Spleen (tissue), 11 donors: ENCODE measurements around the gene PLEKHH1. TPM values are rescaled to one million over a fixed set of nuclear protein-coding genes. Genes with fewer than 3 reads are reported as not detected.
A peak's percentile ranks its signal among the peaks of the same experiment; 100 is the strongest.

Experiments
- DNase-seq: peaks from one replicate; pipeline ENCODE4 v3.0.0-alpha.2; 2020
- H3K27ac ChIP-seq, 8 donors: fragments of 200-600 bp; sonication (generic) in 7 of 8; 1 replicate in 4 of 8; 2 replicates in 4 of 8; pipeline versions ENCODE4 v1.5.0 to v1.8.0; 2016 to 2021; ENCODE audit warnings: inconsistent platforms in 4 of 8, mild to moderate bottlenecking in 4 of 8, moderate library complexity in 1 of 8
- H3K27me3 ChIP-seq, 7 donors: fragments of 200-600 bp; sonication (generic) in 6 of 7; replicated peaks in 1 of 7; 1 replicate in 4 of 7; 2 replicates in 3 of 7; pipeline versions ENCODE4 v1.5.0 to v1.8.0; 2016 to 2021; ENCODE audit warnings: inconsistent platforms in 3 of 7, mild to moderate bottlenecking in 1 of 7
- H3K36me3 ChIP-seq, 6 donors: fragments of 200-600 bp; sonication (generic) in 5 of 6; 1 replicate in 4 of 6; 2 replicates in 2 of 6; pipeline versions ENCODE4 v1.5.0 to v1.8.0; 2016 to 2021; ENCODE audit warnings: inconsistent platforms in 2 of 6
- H3K4me1 ChIP-seq, 6 donors: fragments of 200-600 bp; sonication (generic) in 5 of 6; 1 replicate in 3 of 6; 2 replicates in 3 of 6; pipeline versions ENCODE4 v1.5.0 to v1.8.0; 2016 to 2021; ENCODE audit warnings: inconsistent platforms in 3 of 6
- H3K4me3 ChIP-seq, 8 donors: fragments of 200-600 bp; sonication (generic) in 7 of 8; 1 replicate in 4 of 8; 2 replicates in 4 of 8; pipeline versions ENCODE4 v1.5.0 to v1.8.0; 2016 to 2021; ENCODE audit warnings: inconsistent platforms in 4 of 8, mild to moderate bottlenecking in 4 of 8, moderate library complexity in 2 of 8
- H3K9me3 ChIP-seq, 8 donors: fragments of 200-600 bp; sonication (generic) in 7 of 8; 1 replicate in 4 of 8; 2 replicates in 4 of 8; pipeline versions ENCODE4 v1.5.0 to v1.8.0; 2016 to 2021; ENCODE audit warnings: inconsistent platforms in 4 of 8
- CTCF ChIP-seq, 11 experiments: fragments of 200-600 bp in 7 of 11; fragments of 450-650 bp in 4 of 11; sonication (generic) in 4 of 11; IDR thresholded peaks in 8 of 11; conservative IDR thresholded peaks in 3 of 11; 1 replicate in 7 of 11; 2 replicates in 4 of 11; pipeline versions ENCODE4 v1.4.0 to v1.8.0; 2016 to 2021; ENCODE audit warnings: antibody characterized with exemption in 11 of 11, inconsistent platforms in 4 of 11, mild to moderate bottlenecking in 1 of 11
- POLR2A ChIP-seq, 3 donors: fragments of 450-650 bp; IDR thresholded peaks; one replicate each; pipeline ENCODE4 v1.5.1; 2017; ENCODE audit warnings: antibody characterized with exemption in 3 of 3, mild to moderate bottlenecking in 1 of 3
- POLR2AphosphoS5 ChIP-seq, 3 donors: sonication (generic); formaldehyde crosslinking; IDR thresholded peaks; one replicate each; pipeline ENCODE4 v1.5.1; 2017; ENCODE audit warnings: antibody characterized with exemption in 3 of 3
- WGBS, 5 donors: extraction: QIAGEN DNeasy Blood & Tissue Kit in 3 of 5; methylation state at CpG; one replicate each; pipeline versions ENCODE4 v1.1.5 to v1.1.7; 2013 to 2018; 5-methylcytosine and 5-hydroxymethylcytosine counted together
- intact Hi-C: fragments of 100-400 bp; cut with DNase I; formaldehyde crosslinking; loops from one replicate; pipeline ENCODE4 v1.15.0; 2023; ENCODE audit warnings: low total_unique reads
- polyA plus RNA-seq, 3 donors: library from polyadenylated mRNA; stranded (reverse); fragments of 200-250 nt; gene quantifications; one replicate each; pipeline ENCODE4 v1.2.1, GENCODE V29; 2013
- total RNA-seq, 7 donors: library from RNA; depleted of rRNA in 3 of 7; stranded (reverse); fragments of >200 nt in 3 of 7; fragmentation: NEBNext Ultra II Directional in 4 of 7; extraction: Animal tissue kit (Norgen Biotek cat#: 25700) in 4 of 7; gene quantifications; one replicate each; pipeline versions ENCODE4 v1.1.0 to v1.2.1, GENCODE V29; 2016 to 2021
- donor health status: healthy with polysubstance abuse.
- donor health status: DM: no; HTN: no; CAD: no; lungs with moderate emphysema.
- donor health status: DM: no; HTN: no; CAD: no.
- donor health status: Bipolar disorder and iron deficiency.
- donor health status: healthy.
- donor health status: DM: no; HTN: no; CAD: no.
- donor health status: DM: yes; HTN: yes; CAD: no.

PLEKHH1 gene
- total and polyA plus RNA-seq, 10 donors, result 0.56 to 7.1 (median 4.1) TPM

GRCh38 chr14:67562025-67562775 is 29.1 kb downstream of the PLEKHH1 start:
- no peaks in the 10 kb centered on the region for H3K9me3 ChIP-seq
- no peaks in the 10 kb centered on the region for H3K27me3 ChIP-seq
- TF ChIP-seq CTCF (IDR thresholded peaks at IDR 0.05 in 8 of 11, conservative IDR thresholded peaks at IDR 0.05 in 3 of 11), result no peak
- TF ChIP-seq POLR2A (IDR thresholded peaks at IDR 0.05), result no peak
- TF ChIP-seq POLR2AphosphoS5 (IDR thresholded peaks at IDR 0.05), result no peak
- no peak overlapping the region for H3K4me3 ChIP-seq
- H3K36me3 ChIP-seq, result peaks cover 0 to 7% (median 0%) of the 10 kb centered on the region in 6 donors
- no peak overlapping the region for H3K27ac ChIP-seq
- 88 to 96% (median 90%) methylated on average over 13 to 14 of the region's 14 CpGs for WGBS, 5 donors
- DNase-seq, result no peak
- no peaks in the 10 kb centered on the region for H3K4me1 ChIP-seq
- intact Hi-C loops, result no loop called here

GRCh38 chr14:67562776-67563150 is 29.7 kb downstream of the PLEKHH1 start:
- Histone ChIP-seq H3K4me3 (no peak overlapping the region), H3K27ac (no peak overlapping the region), H3K4me1 (peaks cover 0 to 4% (median 0%) of the 10 kb centered on the region in 6 donors), H3K27me3 (no peaks in the 10 kb centered on the region), H3K9me3 (no peaks in the 10 kb centered on the region), H3K36me3 (peaks cover 0 to 7% (median 0%) of the 10 kb centered on the region in 6 donors)
- no peak for TF ChIP-seq POLR2A (IDR thresholded peaks at IDR 0.05)
- TF ChIP-seq CTCF (IDR thresholded peaks at IDR 0.05 in 8 of 11, conservative IDR thresholded peaks at IDR 0.05 in 3 of 11), result no peak
- no peak for TF ChIP-seq POLR2AphosphoS5 (IDR thresholded peaks at IDR 0.05)
- intact Hi-C loops, result no loop called here
- 86 to 100% (median 90%) methylated on average over 4 to 5 of the region's 5 CpGs for WGBS, 5 donors
- DNase-seq, result no peak

GRCh38 chr14:67564236-67564635 is 31.1 kb downstream of the PLEKHH1 start:
- intact Hi-C loops, result no loop called here
- 75 to 78% (median 77%) methylated on average over 5 of the region's 5 CpGs for WGBS, 5 donors
- TF ChIP-seq POLR2A (IDR thresholded peaks at IDR 0.05), result no peak
- no peak for TF ChIP-seq CTCF (IDR thresholded peaks at IDR 0.05 in 8 of 11, conservative IDR thresholded peaks at IDR 0.05 in 3 of 11)
- no peak for TF ChIP-seq POLR2AphosphoS5 (IDR thresholded peaks at IDR 0.05)
- Histone ChIP-seq H3K36me3 (peaks cover 0 to 7% (median 0%) of the 10 kb centered on the region in 6 donors), H3K4me3 (no peak overlapping the region), H3K27ac (no peak overlapping the region), H3K27me3 (no peaks in the 10 kb centered on the region), H3K4me1 (peaks cover 0 to 4% (median 0%) of the 10 kb centered on the region in 6 donors), H3K9me3 (no peaks in the 10 kb centered on the region)
- DNase-seq, result no peak

GRCh38 chr14:67566908-67567307 is 33.8 kb downstream of the PLEKHH1 start:
- 67 to 86% (median 75%) methylated on average over 6 of the region's 6 CpGs for WGBS, 5 donors
- Histone ChIP-seq H3K27ac (peak overlapping the region in 5 of 8 donors; percentile 21 to 74 (median 43)), H3K4me3 (no peak overlapping the region), H3K4me1 (peaks cover 0 to 4% (median 0%) of the 10 kb centered on the region in 6 donors), H3K27me3 (no peaks in the 10 kb centered on the region), H3K36me3 (peaks cover 0 to 7% (median 0%) of the 10 kb centered on the region in 6 donors), H3K9me3 (no peaks in the 10 kb centered on the region)
- peak; percentile 33 for DNase-seq
- no peak for TF ChIP-seq CTCF (IDR thresholded peaks at IDR 0.05 in 8 of 11, conservative IDR thresholded peaks at IDR 0.05 in 3 of 11)
- TF ChIP-seq POLR2AphosphoS5 (IDR thresholded peaks at IDR 0.05), result no peak
- TF ChIP-seq POLR2A (IDR thresholded peaks at IDR 0.05), result no peak
- intact Hi-C loops, result no loop called here
